NB4 (cell line): ENCODE results near the gene PSMB3.

Experiments used
- CTCF ChIP-seq: IDR thresholded peaks from one replicate; pipeline ENCODE4 v1.5.1; 2012; ENCODE audit warnings: low read depth, low read length
- MAX ChIP-seq: IDR thresholded peaks from 2 replicates; pipeline ENCODE4 v1.6.1; 2011; ENCODE audit warnings: low read depth, low read length
- MYC ChIP-seq: IDR thresholded peaks from 2 replicates; pipeline ENCODE4 v1.6.1; 2011; ENCODE audit warnings: low read depth, low read length
- POLR2A ChIP-seq: IDR thresholded peaks from 2 replicates; pipeline ENCODE4 v1.6.1; 2011; ENCODE audit warnings: mild to moderate bottlenecking; ENCODE audit not compliant: insufficient read length; ENCODE audit errors: extremely low read depth

GRCh38 chr17:38777641-38778250 is 25.2 kb downstream of the PSMB3 start:
- TF ChIP-seq POLR2A = no peak
- no peak for TF ChIP-seq CTCF
- TF ChIP-seq MAX = no peak
- no peak for TF ChIP-seq MYC
